GDM1 (cell line): ENCODE data around the gene CSNK1E.
"Not testable (repeated sequence)": the region's sequence is repeated elsewhere in the genome, so short reads cannot be mapped to it uniquely, and the experiment has no call there.

Experiments used
- DNase-seq: peaks from one replicate; lab custom pipeline; 2025; lab: John Stamatoyannopoulos, UW

The CSNK1E gene

GRCh38 chr22:38317122-38317994, at the start of gene CSNK1E:
Gene CSNK1E (minus strand): TSS chr22:38317433. CDS start chr22:38314157, 3,276 bp downstream.
- peak; percentile 55 for DNase-seq

DNA sequence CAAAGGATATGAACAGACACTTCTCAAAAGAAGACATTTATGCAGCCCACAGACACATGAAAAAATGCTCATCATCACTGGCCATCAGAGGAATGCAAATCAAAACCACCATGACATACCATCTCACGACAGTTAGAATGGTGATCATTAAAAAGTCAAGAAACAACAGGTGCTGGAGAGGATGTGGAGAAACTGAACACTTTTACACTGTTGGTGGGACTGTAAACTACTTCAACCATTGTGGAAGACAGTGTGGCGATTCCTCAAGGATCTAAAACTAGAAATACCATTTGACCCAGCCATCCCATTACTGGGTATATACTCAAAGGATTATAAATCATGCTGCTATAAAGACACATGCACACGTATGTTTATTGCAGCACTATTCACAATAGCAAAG, 48.6 kb upstream of the CSNK1E start:
- not testable (repeated sequence) for DNase-seq

GRCh38 chr22:38365174-38365573, 47.9 kb upstream of the CSNK1E start:
- DNase-seq = not testable (repeated sequence)

- not testable (repeated sequence) for DNase-seq
Observed at GRCh38 chr22:38360560-38360959, 43.3 kb upstream of the CSNK1E start.

GRCh38 chr22:38359817-38360216, 42.6 kb upstream of the CSNK1E start:
- not testable (repeated sequence) for DNase-seq

DNA sequence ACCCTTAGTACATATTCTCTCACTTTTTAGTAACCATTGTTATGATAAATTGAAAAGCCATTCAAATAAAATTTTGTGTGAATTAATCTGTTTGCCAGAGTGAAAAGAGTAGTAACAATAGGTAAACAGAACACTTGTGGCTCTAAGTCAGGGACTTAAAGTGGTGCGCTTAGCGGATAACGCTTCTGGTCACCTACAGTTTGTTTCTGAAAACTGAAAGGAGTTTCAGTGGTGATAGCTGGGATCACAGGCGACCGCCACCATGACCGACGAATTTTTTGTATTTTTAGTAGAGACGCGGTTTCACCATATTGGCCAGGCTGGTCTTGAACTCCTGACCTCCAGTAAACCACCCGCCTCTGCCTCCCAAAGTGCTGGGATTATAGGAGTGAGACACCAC, 40.7 kb upstream of the CSNK1E start:
- DNase-seq = not testable (repeated sequence)

DNA sequence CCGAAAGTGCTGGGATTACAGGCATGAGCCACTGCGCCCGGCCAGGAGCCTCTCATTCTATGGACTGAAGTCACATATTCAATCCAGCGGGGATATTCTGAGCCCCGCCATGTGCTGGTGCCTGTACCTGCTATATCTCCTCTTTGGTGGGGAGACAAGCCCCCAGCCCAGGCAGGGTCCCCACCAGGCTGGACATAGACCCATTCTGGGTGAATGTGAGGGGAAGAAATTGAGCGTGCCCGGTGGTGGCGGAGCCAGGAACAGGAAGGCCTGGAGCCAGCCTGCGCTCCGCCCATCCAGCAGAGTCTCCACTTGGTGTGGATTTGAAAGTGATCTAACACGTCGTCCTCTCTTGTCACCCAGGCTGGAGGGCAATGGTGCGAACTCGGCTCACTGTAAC, 38.0 kb upstream of the CSNK1E start:
- DNase-seq = no peak

GRCh38 chr22:38353701-38354100, 36.5 kb upstream of the CSNK1E start:
- DNase-seq = no peak

GRCh38 chr22:38353142-38353629, 36.0 kb upstream of the CSNK1E start:
- DNase-seq = peak; percentile 41

DNA sequence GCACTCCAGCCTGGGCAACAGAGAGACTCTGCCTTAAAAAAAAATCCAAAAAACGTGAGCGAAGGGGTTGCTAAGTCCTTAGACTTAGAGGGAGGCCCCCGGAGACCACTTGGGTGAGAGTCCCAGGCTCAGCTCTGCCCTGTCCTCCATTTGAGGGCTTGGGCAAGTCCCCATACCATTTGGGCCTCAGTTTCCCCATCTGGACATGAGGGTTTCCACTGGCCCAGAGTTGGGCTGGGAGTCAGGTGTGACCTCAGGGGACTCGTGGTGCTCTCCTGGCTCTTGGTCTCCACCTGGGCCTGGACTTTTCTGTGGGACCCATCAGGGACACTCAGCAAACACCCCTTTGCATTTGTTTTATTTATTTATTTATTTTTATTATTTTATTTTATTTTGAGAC, 35.2 kb upstream of the CSNK1E start:
- DNase-seq = no peak

DNA sequence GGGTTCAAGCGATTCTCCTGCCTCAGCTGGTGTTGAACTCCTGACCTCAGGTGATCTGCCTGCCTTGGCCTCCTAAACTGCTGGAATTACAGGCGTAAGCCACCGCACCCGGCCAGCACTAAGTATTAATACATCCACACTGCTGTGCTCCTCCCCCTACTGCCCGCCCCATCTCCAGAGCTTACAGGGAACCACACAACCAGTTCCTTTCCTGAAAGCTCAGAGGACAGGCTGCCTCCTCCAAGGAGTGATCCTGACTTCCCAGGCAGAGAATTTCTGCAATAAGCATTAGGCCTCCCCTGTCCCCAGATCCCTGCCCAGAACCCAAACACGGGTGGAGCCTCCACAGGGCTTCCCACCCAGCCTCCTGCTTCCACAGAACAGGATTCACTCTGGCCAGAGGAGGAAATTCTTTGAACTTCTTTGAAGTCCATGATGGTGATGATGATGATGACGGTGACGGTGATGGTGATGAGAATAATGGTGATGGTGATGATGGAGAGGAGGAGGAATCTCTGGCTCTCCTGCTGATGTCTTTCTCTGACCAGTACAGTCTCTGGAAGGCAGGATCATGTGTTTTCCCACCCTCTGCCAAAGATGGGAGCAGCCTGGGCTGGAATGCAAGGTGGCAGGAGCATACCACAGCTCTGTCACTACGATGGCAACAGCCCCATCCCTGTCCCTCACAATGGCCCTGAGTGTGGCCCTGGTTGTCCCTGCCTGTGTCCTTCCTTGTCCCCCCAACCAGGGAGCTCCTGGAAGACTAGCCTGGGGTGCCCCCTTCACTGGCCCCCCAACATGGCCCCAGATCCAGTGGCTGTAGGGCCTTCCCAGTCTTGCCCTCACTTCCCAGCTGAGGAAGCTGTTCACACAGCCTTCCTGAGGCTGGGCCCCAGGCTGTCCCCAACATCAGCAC, 33.5 kb upstream of the CSNK1E start:
- no peak for DNase-seq

DNA sequence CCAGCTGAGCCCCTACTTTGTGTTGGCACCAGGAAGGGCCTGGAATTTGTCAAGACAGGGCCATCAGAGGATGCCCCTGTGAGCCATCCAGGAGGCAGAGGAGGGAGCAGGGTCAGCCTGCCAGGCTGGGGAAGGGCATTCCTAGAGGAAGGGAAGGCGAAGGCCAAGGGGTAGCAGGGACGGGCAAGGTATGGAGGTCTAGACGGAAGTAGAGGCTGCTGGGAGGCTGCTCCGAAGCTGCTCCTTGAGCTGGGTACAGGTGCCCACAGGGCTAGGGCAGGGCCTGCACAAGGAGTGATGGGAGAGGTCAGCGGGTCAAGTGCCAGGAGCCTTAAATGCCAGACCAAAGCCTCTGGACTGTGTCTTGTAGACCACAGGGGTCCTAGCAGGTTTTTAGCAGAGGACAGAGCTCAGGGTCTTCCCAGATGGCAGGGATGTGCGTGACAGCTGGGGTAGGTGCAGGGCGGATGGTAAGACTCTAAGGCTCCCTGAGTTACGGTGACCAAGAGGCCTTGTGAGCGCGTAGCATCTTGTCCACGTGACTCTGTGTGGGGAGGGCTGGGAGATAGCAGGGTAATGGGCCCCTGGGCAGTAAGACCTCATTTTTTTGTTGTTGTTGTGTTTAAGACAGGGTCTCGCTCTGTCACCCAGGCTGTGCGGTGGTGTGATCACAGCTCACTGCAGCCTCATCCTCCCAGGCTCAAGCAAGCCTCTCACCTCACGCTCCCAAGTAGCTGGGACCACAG, 31.7 kb upstream of the CSNK1E start:
- DNase-seq = no peak

GRCh38 chr22:38347944-38348750, 30.9 kb upstream of the CSNK1E start:
- DNase-seq = no peak

DNA sequence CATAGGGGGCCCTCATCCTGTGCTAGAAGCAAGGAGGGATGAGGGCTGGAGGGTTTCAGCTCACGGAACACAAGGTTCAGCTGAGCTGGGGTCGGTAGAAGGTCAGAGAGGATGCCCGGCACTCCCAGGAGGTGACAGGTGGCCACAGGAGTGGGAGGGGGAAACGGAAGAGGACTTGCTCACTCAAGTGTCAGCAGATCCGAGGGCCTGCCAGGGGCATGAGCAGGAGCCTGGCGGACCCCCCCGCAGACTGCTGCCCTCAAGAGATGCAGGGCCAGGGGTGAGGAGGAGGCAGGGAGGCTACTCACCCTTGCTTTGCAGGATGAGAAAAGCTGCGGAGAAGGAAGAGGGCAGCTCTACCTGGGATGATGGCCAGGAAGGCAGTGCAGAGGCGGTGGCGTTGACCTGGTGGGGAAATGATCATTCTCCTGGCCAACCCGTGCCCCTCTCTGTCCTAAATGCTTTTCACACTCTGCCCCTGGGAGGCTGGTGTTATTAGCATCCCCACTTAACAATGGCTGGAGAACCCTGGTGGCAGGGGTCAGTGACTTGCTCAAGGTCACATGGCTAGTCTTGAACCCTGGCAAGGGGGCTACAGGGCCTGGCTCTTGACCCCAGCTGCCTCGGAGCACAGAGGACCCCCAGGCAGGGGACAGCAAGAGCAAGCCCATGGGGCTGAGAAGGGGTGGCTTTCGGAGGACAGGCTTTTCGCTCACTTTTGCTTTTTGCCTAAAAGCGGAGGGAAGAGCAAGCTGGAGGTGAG, 30.1 kb upstream of the CSNK1E start:
- no peak for DNase-seq

GRCh38 chr22:38346506-38346905, 29.3 kb upstream of the CSNK1E start:
- DNase-seq = no peak

GRCh38 chr22:38345782-38346181, 28.5 kb upstream of the CSNK1E start:
- no peak for DNase-seq

GRCh38 chr22:38339893-38340292, 22.7 kb upstream of the CSNK1E start:
- not testable (repeated sequence) for DNase-seq

DNA sequence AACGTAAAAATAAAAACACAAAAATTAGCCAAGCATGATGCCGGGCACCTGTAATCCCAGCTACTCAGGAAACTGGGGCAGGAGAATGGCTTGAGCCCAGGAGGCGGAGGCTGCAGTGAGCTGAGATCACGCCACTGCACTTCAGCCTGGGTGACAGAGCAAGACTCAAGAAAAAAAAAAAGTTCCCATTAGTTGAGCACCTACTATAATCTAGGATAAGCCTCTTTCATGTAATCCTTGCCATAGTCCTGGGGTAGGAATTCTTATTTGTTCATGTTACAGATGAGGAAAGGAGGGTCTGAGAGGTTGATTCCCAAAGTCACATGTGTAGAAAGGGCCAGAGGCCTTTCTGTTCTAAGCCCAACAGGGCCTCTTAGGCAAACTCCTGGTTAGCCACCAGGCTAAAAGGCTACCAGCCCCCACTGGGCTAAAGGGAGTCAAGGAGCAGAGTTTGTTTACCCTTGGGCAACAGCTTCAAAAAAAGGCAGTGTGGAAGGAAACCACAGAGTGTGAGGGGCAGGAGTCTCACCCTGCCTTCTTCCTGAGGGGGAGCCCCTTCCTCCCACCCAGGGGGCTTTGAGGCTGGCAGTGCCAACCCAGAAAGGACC, 21.6 kb upstream of the CSNK1E start:
- DNase-seq = peak; percentile 48

DNA sequence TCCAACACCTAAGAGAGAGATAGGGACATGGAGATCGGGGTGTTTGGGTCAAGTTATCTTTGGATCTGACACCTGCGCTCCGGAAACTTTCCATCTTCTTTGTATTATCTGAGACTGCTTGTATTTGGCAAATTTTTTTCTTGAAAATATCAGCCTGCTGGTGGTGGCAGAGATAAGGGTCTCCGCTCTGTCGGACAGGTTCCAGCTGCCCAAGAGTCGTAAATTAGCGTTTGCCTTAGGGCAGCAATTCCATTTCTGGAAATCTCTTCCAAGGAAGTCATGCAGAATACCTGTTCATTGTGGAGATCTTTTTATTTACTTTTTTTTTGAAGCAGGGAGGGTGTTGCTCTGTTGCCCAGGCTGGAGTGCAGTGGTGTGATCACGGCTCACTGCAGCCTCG, 19.5 kb upstream of the CSNK1E start:
- no peak for DNase-seq

GRCh38 chr22:38335077-38335476, 17.8 kb upstream of the CSNK1E start:
- no peak for DNase-seq
